Caco-2 (cell line): ENCODE measurements around the gene NTRK2. TPM values are rescaled to one million over a fixed set of nuclear protein-coding genes. Genes with fewer than 3 reads are reported as not detected.

Experiments used
- BruUV-seq: library from RNA; stranded (reverse); fragments of 400-500 nt; replicated peaks from 2 replicates; lab custom pipeline; 2021; lab: Mats Ljungman, UMichigan
- CTCF ChIA-PET: fragments of 300-600 bp; sonication (Branson Sonifier 250); formaldehyde crosslinking; loops from one replicate; lab custom pipeline; 2022; ENCODE audit warnings: antibody characterized with exemption; lab: Charles Lee
- POLR2A ChIA-PET: fragments of 300-600 bp; sonication (Branson Sonifier 250); formaldehyde crosslinking; loops from one replicate; lab custom pipeline; 2022; ENCODE audit warnings: antibody characterized with exemption; lab: Charles Lee
- DNase-seq, 2 experiments: peaks; one replicate each; pipeline versions ENCODE4 v3.0.0 to v3.0.0-alpha.2; 2020 to 2022
- H3K27me3 ChIP-seq: replicated peaks from 2 replicates; pipeline ENCODE4 v1.6.0; 2011; ENCODE audit warnings: low read length; ENCODE audit not compliant: control insufficient read depth, insufficient read depth
- H3K36me3 ChIP-seq: 2 replicates; pipeline ENCODE4 v1.5.1; 2011; ENCODE audit warnings: low read length; ENCODE audit not compliant: control insufficient read depth, insufficient read depth
- H3K4me1 ChIP-seq: fragments of 250-450 bp; sonication (Bioruptor Pico); 2 replicates; pipeline ENCODE4 v1.5.1; 2020; ENCODE audit warnings: mild to moderate bottlenecking
- H3K4me3 ChIP-seq: 2 replicates; pipeline ENCODE4 v1.5.1; 2011; ENCODE audit warnings: low read depth, mild to moderate bottlenecking, control low read depth, low read length
- H3K9me3 ChIP-seq: fragments of 250-450 bp; sonication (Bioruptor Pico); 2 replicates; pipeline ENCODE4 v1.5.1; 2020; ENCODE audit warnings: mild to moderate bottlenecking, moderate library complexity
- H3K27ac Mint-ChIP-seq: one replicate; pipeline ENCODE4 v1.8.0; 2022; ENCODE audit warnings: mixed read lengths; ENCODE audit not compliant: unreplicated experiment
- H3K27me3 Mint-ChIP-seq: one replicate; pipeline ENCODE4 v1.8.0; 2022; ENCODE audit warnings: mixed read lengths; ENCODE audit not compliant: insufficient read depth, unreplicated experiment
- H3K36me3 Mint-ChIP-seq: one replicate; pipeline ENCODE4 v1.8.0; 2022; ENCODE audit warnings: mild to moderate bottlenecking, mixed read lengths; ENCODE audit not compliant: insufficient read depth, unreplicated experiment
- H3K4me1 Mint-ChIP-seq: one replicate; pipeline ENCODE4 v1.8.0; 2022; ENCODE audit warnings: low read depth, mixed read lengths; ENCODE audit not compliant: unreplicated experiment
- H3K4me3 Mint-ChIP-seq: one replicate; pipeline ENCODE4 v1.8.0; 2022; ENCODE audit warnings: mild to moderate bottlenecking, moderate library complexity, mixed read lengths; ENCODE audit not compliant: unreplicated experiment
- H3K9me3 Mint-ChIP-seq: one replicate; pipeline ENCODE4 v1.8.0; 2022; ENCODE audit warnings: mixed read lengths; ENCODE audit not compliant: unreplicated experiment
- intact Hi-C: fragments of 100-400 bp; cut with micrococcal nuclease; formaldehyde crosslinking; loops from one replicate; pipeline ENCODE4 v1.10.0; 2022; ENCODE audit not compliant: unreplicated experiment
- total RNA-seq: library from RNA; stranded (reverse); gene quantifications from 2 replicates; pipeline ENCODE4 v1.2.3, GENCODE V29; 2022
- TF ChIP-seq, protein P1 (sequence below), 2 experiments: fragments of 200-600 bp in 1 of 2; IDR thresholded peaks; 1 replicate in 1 of 2; 2 replicates in 1 of 2; pipeline versions ENCODE4 v1.5.1 to v1.8.0; 2011 to 2022; ENCODE audit warnings: antibody characterized with exemption in 1 of 2, control low read depth in 1 of 2, inconsistent platforms in 1 of 2, low read depth in 1 of 2, low read length in 1 of 2, mild to moderate bottlenecking in 1 of 2, moderate library complexity in 1 of 2; ENCODE audit not compliant: insufficient read depth in 1 of 2, severe bottlenecking in 1 of 2, unreplicated experiment in 1 of 2

The NTRK2 gene
- total RNA-seq, 1 experiment from 2014 or later: not detected

DNA sequence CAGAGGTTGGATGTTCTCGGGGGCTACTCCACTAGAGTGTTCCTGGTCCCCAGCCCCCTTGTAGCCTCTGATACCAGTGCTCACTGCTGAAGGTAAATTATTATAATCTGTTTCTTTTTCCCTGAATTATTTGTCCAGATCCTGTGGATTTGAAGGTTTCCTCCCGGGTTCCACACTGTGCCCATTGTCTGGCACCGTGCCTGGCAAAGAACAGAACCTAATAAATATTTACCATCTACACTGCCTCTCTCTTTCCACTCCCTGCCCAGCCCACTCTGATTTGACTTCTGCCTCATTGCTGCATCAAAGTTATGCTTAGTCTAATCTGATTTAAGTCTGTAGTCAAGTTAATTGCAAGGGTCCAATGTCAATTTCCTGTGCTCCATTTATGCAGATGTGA, 322.9 kb downstream of the NTRK2 start:
- no TSS peak for BruUV-seq
- Mint-ChIP-seq H3K36me3 (no peaks in the 10 kb centered on the region), H3K4me3 (no peak overlapping the region), H3K27me3 (no peaks in the 10 kb centered on the region), H3K4me1 (no peaks in the 10 kb centered on the region), H3K9me3 (no peaks in the 10 kb centered on the region), H3K27ac (no peak overlapping the region)
- H3K27me3 ChIP-seq: no peaks in the 10 kb centered on the region
- POLR2A ChIA-PET: no interaction called here
- no peak overlapping the region for H3K4me3 ChIP-seq
- CTCF ChIA-PET: no interaction called here
- intact Hi-C loops: no loop called here
- H3K4me1 ChIP-seq: no peaks in the 10 kb centered on the region
- H3K36me3 ChIP-seq: no peaks in the 10 kb centered on the region
- TF ChIP-seq, protein P1, sequence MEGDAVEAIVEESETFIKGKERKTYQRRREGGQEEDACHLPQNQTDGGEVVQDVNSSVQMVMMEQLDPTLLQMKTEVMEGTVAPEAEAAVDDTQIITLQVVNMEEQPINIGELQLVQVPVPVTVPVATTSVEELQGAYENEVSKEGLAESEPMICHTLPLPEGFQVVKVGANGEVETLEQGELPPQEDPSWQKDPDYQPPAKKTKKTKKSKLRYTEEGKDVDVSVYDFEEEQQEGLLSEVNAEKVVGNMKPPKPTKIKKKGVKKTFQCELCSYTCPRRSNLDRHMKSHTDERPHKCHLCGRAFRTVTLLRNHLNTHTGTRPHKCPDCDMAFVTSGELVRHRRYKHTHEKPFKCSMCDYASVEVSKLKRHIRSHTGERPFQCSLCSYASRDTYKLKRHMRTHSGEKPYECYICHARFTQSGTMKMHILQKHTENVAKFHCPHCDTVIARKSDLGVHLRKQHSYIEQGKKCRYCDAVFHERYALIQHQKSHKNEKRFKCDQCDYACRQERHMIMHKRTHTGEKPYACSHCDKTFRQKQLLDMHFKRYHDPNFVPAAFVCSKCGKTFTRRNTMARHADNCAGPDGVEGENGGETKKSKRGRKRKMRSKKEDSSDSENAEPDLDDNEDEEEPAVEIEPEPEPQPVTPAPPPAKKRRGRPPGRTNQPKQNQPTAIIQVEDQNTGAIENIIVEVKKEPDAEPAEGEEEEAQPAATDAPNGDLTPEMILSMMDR (IDR thresholded peaks at IDR 0.05; ENCODE audit: insufficient read depth in 1 of 2, low read depth in 1 of 2, low read length in 1 of 2, severe bottlenecking in 1 of 2, unreplicated experiment in 1 of 2): no peak
- no peaks in the 10 kb centered on the region for H3K9me3 ChIP-seq
- DNase-seq: no peak

DNA sequence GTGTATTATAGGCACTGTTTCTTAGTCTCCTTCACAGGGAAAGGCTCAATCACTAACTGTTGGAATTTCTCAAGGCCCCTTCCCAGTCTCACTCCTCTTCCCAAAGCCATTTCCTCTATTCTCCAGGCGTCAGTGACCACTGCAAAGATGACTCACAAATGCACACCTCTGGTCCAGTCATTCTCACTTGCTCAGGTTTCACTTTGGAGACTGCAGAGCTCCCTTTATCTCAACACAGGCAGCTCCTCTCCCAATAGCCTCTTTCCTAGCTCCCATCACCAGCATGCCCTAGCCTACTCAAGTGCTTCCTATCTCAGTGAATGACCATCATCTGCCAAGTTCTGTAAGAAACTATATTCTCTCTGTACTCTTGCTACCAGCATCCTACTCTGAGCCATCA, 323.6 kb downstream of the NTRK2 start:
- Mint-ChIP-seq H3K9me3 (no peaks in the 10 kb centered on the region), H3K4me1 (no peaks in the 10 kb centered on the region), H3K27me3 (no peaks in the 10 kb centered on the region), H3K4me3 (no peak overlapping the region), H3K27ac (no peak overlapping the region), H3K36me3 (no peaks in the 10 kb centered on the region)
- H3K27me3 ChIP-seq: no peaks in the 10 kb centered on the region
- BruUV-seq: no TSS peak
- intact Hi-C loops: no loop called here
- H3K4me3 ChIP-seq: no peak overlapping the region
- CTCF ChIA-PET: no interaction called here
- H3K4me1 ChIP-seq: no peaks in the 10 kb centered on the region
- no peaks in the 10 kb centered on the region for H3K36me3 ChIP-seq
- POLR2A ChIA-PET: no interaction called here
- TF ChIP-seq, protein P1 (IDR thresholded peaks at IDR 0.05; ENCODE audit: insufficient read depth in 1 of 2, low read depth in 1 of 2, low read length in 1 of 2, severe bottlenecking in 1 of 2, unreplicated experiment in 1 of 2): no peak
- no peaks in the 10 kb centered on the region for H3K9me3 ChIP-seq
- DNase-seq: no peak

DNA sequence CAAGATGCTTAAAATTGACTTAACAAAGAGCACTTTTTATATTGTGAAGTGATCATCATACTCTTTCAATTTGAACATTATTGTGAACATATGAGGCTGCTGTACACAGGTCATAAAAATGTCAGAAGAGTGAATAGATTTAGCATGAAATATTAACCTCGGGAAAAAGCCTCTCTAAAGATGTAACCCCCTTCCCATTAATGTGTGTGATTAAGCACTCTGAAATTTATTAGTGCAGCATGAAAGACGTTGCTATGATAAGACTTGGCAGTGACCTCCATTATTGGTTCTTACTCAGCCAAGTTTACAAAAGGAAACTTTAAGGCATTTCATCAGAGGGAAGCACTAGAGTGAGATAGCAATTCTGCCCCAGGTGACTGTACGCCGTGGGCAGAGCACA, 326.5 kb downstream of the NTRK2 start:
- POLR2A ChIA-PET: no interaction called here
- Mint-ChIP-seq H3K4me1 (no peaks in the 10 kb centered on the region), H3K27ac (no peak overlapping the region), H3K36me3 (no peaks in the 10 kb centered on the region), H3K4me3 (no peak overlapping the region), H3K27me3 (no peaks in the 10 kb centered on the region), H3K9me3 (no peaks in the 10 kb centered on the region)
- BruUV-seq: no TSS peak
- Histone ChIP-seq H3K4me3 (no peak overlapping the region), H3K36me3 (no peaks in the 10 kb centered on the region), H3K4me1 (no peaks in the 10 kb centered on the region), H3K9me3 (no peaks in the 10 kb centered on the region), H3K27me3 (no peaks in the 10 kb centered on the region)
- no peak for DNase-seq
- intact Hi-C loops: loop anchor here (2.0 kb wide), 1 partner anchor 263 kb away; no protein-coding TSS in a partner anchor
- CTCF ChIA-PET: no interaction called here
- TF ChIP-seq, protein P1 (IDR thresholded peaks at IDR 0.05; ENCODE audit: insufficient read depth in 1 of 2, low read depth in 1 of 2, low read length in 1 of 2, severe bottlenecking in 1 of 2, unreplicated experiment in 1 of 2): no peak
